A673 (cell line): ENCODE data around the gene HECTD4.

Source experiments
- EZH2 ChIP-seq: fragments of 200-600 bp; sonication (generic); IDR thresholded peaks from 2 replicates; pipeline ENCODE4 v1.6.1; 2017; ENCODE audit warnings: borderline replicate concordance, low read depth, mild to moderate bottlenecking, mixed read lengths, antibody characterized with exemption, low read length; ENCODE audit not compliant: poor library complexity, severe bottlenecking
- TF ChIP-seq, protein P1 (sequence below): fragments of 300-800, 200-600 bp; sonication (generic); conservative IDR thresholded peaks from 2 replicates; pipeline ENCODE4 v1.5.1; 2017; ENCODE audit warnings: low read depth, mild to moderate bottlenecking, antibody characterized with exemption, low read length, moderate library complexity, mixed read lengths

DNA sequence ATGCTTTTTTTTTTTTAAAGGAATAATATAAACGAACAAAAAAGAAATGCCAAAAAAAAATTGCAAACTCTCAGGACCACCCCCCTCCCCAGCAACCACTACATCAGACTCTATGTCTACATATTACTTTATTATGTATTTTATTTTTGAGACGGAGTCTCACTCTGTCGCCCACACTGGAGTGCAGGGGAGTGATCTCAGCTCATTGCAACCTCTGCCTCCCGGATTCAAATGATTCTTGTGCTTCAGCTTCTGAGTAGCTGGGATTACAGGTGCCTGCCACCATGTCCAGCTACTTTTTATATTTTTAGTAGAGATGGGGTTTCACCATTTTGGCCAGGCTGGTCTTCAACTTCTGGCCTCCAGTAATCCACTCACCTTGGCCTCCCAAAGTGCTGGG lies 22.9 kb downstream of the HECTD4 start:
- TF ChIP-seq EZH2: no peak
- TF ChIP-seq, protein P1, sequence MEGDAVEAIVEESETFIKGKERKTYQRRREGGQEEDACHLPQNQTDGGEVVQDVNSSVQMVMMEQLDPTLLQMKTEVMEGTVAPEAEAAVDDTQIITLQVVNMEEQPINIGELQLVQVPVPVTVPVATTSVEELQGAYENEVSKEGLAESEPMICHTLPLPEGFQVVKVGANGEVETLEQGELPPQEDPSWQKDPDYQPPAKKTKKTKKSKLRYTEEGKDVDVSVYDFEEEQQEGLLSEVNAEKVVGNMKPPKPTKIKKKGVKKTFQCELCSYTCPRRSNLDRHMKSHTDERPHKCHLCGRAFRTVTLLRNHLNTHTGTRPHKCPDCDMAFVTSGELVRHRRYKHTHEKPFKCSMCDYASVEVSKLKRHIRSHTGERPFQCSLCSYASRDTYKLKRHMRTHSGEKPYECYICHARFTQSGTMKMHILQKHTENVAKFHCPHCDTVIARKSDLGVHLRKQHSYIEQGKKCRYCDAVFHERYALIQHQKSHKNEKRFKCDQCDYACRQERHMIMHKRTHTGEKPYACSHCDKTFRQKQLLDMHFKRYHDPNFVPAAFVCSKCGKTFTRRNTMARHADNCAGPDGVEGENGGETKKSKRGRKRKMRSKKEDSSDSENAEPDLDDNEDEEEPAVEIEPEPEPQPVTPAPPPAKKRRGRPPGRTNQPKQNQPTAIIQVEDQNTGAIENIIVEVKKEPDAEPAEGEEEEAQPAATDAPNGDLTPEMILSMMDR: no peak
